GM19193 (cell line): ENCODE measurements around the gene GCNT2.
A peak's percentile ranks its signal among the peaks of the same experiment; 100 is the strongest.

Experiments
- POLR2A ChIP-seq: IDR thresholded peaks from 4 replicates; pipeline ENCODE4 v1.6.1; 2011; ENCODE audit not compliant: insufficient read depth, insufficient read length; ENCODE audit errors: extremely low read depth

GCNT2 gene

GRCh38 chr6:10507715-10508114 is 13.4 kb upstream of the GCNT2 start:
- no peak for TF ChIP-seq POLR2A

GRCh38 chr6:10510592-10511367 is 10.4 kb upstream of the GCNT2 start:
- TF ChIP-seq POLR2A, result no peak

GRCh38 chr6:10511477-10511876 is 9.7 kb upstream of the GCNT2 start:
- no peak for TF ChIP-seq POLR2A

GRCh38 chr6:10513544-10513943 is 7.6 kb upstream of the GCNT2 start:
- no peak for TF ChIP-seq POLR2A

GRCh38 chr6:10514049-10514780 is 6.9 kb upstream of the GCNT2 start:
- TF ChIP-seq POLR2A, result no peak

- TF ChIP-seq POLR2A, result no peak
These were observed 4.2 kb upstream of the GCNT2 start for GRCh38 chr6:10516953-10517352.

- no peak for TF ChIP-seq POLR2A
These were observed 2.4 kb upstream of the GCNT2 start for GRCh38 chr6:10518557-10519407.

- TF ChIP-seq POLR2A, result no peak
These were observed 683 bp upstream of the GCNT2 start for GRCh38 chr6:10520468-10520867.

- TF ChIP-seq POLR2A, result no peak
These were observed 1.9 kb downstream of the GCNT2 start for GRCh38 chr6:10522929-10523573.

- TF ChIP-seq POLR2A, result no peak
These were observed 5.0 kb downstream of the GCNT2 start for GRCh38 chr6:10526156-10526555.

- peak; percentile 51 for TF ChIP-seq POLR2A
These were observed 7.2 kb downstream of the GCNT2 start for GRCh38 chr6:10528158-10528981.

- no peak for TF ChIP-seq POLR2A
These were observed 8.2 kb downstream of the GCNT2 start for GRCh38 chr6:10529231-10529801.

- no peak for TF ChIP-seq POLR2A
These were observed 10.4 kb downstream of the GCNT2 start for GRCh38 chr6:10531503-10531902.

GRCh38 chr6:10531942-10532341 is 10.8 kb downstream of the GCNT2 start:
- TF ChIP-seq POLR2A, result peak; percentile 28

GRCh38 chr6:10532392-10532791 is 11.2 kb downstream of the GCNT2 start:
- no peak for TF ChIP-seq POLR2A

- peak; percentile 15 for TF ChIP-seq POLR2A
These were observed 13.2 kb downstream of the GCNT2 start for GRCh38 chr6:10534419-10534762.
